Lower lobe of right lung (tissue), 2 donors: ENCODE data around the gene HSF4. TPM values are rescaled to one million over a fixed set of nuclear protein-coding genes. Genes with fewer than 3 reads are reported as not detected.

ENCODE experiments used
- ATAC-seq, 2 donors: fragments of 200-7000 bp; cut with Tn5 transposase; one replicate each; pipeline ENCODE4 v1.9.1; 2020 to 2022; ENCODE audit warnings: mild to moderate bottlenecking in 2 of 2, moderate library complexity in 2 of 2
- DNase-seq: peaks from one replicate; pipeline ENCODE4 v3.0.0-alpha.2; 2020
- H3K27ac ChIP-seq: fragments of 200-600 bp; one replicate; pipeline ENCODE4 v1.8.0; 2022
- H3K27me3 ChIP-seq: fragments of 200-600 bp; one replicate; pipeline ENCODE4 v1.8.0; 2022; ENCODE audit warnings: low read depth
- H3K36me3 ChIP-seq: fragments of 200-600 bp; one replicate; pipeline ENCODE4 v1.8.0; 2022; ENCODE audit warnings: mild to moderate bottlenecking
- H3K4me1 ChIP-seq: fragments of 200-600 bp; one replicate; pipeline ENCODE4 v1.8.0; 2022
- H3K4me3 ChIP-seq: fragments of 200-600 bp; one replicate; pipeline ENCODE4 v1.8.0; 2022; ENCODE audit warnings: mild to moderate bottlenecking
- H3K9me3 ChIP-seq: fragments of 200-600 bp; one replicate; pipeline ENCODE4 v1.8.0; 2022
- intact Hi-C: fragments of 100-400 bp; cut with DNase I; formaldehyde crosslinking; loops from one replicate; pipeline ENCODE4 v1.11.0; 2022
- total RNA-seq: library from RNA; stranded (reverse); fragmentation: NEBNext Ultra II Directional; extraction: Animal tissue kit (Norgen Biotek cat#: 25700); gene quantifications from one replicate; pipeline ENCODE4 v1.2.1, GENCODE V29; 2021
- TF ChIP-seq, protein P1 (sequence below): fragments of 200-600 bp; IDR thresholded peaks from one replicate; pipeline ENCODE4 v1.8.0; 2022; ENCODE audit warnings: antibody characterized with exemption, mild to moderate bottlenecking
- donor health status: DM: no; HTN: yes; CAD: no; lungs with severe emphysema.

Gene HSF4
- total RNA-seq, 1 donor from 2014 or later, result 76.3 TPM

DNA sequence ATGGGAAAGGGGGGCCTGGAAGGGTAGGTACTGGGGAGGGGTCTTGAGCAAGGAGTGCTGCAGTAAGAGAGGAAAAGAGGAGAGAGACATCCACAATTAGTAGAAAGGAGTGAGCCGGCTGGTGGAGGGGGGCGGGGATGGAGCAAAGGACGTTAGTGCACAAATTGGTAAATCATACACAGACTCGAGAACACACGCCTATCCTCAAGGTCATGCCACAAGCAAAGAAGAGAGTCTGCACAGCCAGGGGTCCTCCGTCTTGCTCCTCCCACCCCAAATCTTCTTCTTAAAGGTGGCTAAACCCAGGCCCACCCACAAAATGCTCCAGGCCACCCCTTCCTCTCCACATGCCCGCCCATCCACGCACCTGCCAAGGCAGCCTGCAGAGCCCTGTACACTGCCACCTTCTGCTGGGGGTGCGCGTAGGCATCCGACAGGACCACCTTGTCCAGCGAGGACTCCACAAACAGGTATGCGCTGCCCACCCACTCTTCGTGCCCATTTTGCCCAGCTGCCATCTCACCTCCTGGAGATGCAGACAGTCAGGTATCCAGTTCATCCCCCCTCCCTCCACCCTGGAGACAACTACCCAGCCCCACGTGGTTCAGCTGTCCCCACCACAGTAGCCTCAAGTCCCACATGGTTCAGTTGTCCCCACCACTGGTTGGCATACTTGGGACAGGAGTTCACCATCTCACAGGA, 8.3 kb upstream of the HSF4 start:
- Histone ChIP-seq H3K4me1 (peaks cover 30% of the 10 kb centered on the region), H3K27me3 (no peaks in the 10 kb centered on the region), H3K9me3 (no peaks in the 10 kb centered on the region), H3K27ac (no peak overlapping the region), H3K36me3 (peaks cover 4% of the 10 kb centered on the region), H3K4me3 (no peak overlapping the region)
- intact Hi-C loops, result loop anchor here (10.0 kb wide), 1 partner anchor 181 kb away; no protein-coding TSS in a partner anchor
- TF ChIP-seq, protein P1, sequence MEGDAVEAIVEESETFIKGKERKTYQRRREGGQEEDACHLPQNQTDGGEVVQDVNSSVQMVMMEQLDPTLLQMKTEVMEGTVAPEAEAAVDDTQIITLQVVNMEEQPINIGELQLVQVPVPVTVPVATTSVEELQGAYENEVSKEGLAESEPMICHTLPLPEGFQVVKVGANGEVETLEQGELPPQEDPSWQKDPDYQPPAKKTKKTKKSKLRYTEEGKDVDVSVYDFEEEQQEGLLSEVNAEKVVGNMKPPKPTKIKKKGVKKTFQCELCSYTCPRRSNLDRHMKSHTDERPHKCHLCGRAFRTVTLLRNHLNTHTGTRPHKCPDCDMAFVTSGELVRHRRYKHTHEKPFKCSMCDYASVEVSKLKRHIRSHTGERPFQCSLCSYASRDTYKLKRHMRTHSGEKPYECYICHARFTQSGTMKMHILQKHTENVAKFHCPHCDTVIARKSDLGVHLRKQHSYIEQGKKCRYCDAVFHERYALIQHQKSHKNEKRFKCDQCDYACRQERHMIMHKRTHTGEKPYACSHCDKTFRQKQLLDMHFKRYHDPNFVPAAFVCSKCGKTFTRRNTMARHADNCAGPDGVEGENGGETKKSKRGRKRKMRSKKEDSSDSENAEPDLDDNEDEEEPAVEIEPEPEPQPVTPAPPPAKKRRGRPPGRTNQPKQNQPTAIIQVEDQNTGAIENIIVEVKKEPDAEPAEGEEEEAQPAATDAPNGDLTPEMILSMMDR, result no peak
- ATAC-seq, result no peak
- no peak for DNase-seq

DNA sequence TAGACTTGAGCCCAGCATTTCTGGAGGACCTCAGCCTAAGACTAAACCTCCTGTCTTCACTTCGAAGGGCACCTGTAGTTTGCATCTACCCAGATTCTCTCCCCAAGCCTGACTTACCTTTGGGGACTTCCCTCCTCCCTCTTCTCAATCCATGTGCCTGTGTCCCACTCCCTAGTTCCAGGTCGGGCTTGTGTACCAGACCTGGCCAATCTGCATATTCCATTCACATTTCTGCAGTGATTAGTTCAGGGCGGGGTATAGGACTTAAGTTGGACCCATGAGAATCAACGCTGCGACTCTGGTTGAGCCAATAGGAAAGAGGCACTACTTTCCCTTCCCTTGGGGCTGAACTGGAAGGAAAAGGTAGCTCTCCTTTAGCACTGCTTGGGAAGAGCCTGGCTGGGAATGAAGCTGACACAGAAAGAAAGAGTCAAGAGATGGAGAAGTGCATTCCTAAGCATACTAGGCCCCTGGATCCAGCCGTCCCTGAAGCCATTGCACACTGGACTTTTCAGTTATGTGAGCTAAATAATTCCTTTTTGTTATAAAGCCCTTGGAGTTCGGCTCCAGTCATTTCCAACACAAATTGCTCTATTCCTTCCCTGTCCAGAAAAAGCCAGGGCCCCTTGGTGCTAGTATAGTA, 7.3 kb upstream of the HSF4 start:
- Histone ChIP-seq H3K4me1 (peaks cover 36% of the 10 kb centered on the region), H3K27ac (no peak overlapping the region), H3K9me3 (no peaks in the 10 kb centered on the region), H3K27me3 (no peaks in the 10 kb centered on the region), H3K4me3 (no peak overlapping the region), H3K36me3 (peaks cover 4% of the 10 kb centered on the region)
- no peak for ATAC-seq
- no peak for DNase-seq
- intact Hi-C loops, result loop anchor here (10.0 kb wide), 1 partner anchor 182 kb away; no protein-coding TSS in a partner anchor
- TF ChIP-seq, protein P1, result no peak

DNA sequence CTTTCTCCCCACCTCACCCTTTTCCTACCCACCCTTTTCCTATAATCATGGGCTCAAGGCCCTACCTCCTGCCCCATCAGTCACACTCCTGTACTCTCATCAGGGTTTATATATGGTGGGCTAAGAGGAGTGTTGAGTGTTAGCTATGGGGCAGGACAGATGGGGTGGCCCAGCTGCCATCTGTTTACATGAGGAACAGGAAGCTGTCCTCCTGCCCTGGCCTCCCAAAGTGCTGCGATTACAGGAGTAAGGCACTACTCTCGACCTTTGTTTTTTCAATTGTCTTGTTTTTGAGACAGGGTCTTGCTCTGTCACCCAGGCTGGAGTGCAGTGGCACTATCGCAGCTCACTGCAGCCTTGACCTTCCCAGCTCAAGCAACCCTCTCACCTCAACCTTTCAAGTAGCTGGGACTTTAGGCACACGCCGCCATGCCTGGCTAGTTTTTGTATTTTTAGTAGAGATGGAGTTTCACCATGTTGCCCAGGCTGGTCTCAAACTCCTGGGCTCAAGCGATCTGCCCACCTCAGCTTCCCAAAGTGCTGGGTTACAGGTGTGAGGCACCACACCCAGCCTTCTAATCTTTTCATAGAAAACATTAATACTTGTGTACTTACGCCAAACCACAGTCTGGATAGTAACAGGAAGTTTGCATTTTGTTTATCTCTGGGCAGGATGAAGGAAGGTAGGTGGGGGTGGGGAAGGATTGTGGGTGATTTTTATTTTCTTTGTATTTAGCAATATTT, 6.5 kb upstream of the HSF4 start:
- intact Hi-C loops, result loop anchor here (10.0 kb wide), 1 partner anchor 183 kb away; no protein-coding TSS in a partner anchor
- ATAC-seq (no peak), DNase-seq (no peak)
- H3K4me1 ChIP-seq, result peaks cover 45% of the 10 kb centered on the region
- H3K36me3 ChIP-seq, result peaks cover 4% of the 10 kb centered on the region
- no peaks in the 10 kb centered on the region for H3K9me3 ChIP-seq
- H3K27me3 ChIP-seq, result peaks cover 6% of the 10 kb centered on the region
- H3K27ac ChIP-seq, result no peak overlapping the region
- peak overlapping the region; percentile 94 for H3K4me3 ChIP-seq
- TF ChIP-seq, protein P1, result no peak

DNA sequence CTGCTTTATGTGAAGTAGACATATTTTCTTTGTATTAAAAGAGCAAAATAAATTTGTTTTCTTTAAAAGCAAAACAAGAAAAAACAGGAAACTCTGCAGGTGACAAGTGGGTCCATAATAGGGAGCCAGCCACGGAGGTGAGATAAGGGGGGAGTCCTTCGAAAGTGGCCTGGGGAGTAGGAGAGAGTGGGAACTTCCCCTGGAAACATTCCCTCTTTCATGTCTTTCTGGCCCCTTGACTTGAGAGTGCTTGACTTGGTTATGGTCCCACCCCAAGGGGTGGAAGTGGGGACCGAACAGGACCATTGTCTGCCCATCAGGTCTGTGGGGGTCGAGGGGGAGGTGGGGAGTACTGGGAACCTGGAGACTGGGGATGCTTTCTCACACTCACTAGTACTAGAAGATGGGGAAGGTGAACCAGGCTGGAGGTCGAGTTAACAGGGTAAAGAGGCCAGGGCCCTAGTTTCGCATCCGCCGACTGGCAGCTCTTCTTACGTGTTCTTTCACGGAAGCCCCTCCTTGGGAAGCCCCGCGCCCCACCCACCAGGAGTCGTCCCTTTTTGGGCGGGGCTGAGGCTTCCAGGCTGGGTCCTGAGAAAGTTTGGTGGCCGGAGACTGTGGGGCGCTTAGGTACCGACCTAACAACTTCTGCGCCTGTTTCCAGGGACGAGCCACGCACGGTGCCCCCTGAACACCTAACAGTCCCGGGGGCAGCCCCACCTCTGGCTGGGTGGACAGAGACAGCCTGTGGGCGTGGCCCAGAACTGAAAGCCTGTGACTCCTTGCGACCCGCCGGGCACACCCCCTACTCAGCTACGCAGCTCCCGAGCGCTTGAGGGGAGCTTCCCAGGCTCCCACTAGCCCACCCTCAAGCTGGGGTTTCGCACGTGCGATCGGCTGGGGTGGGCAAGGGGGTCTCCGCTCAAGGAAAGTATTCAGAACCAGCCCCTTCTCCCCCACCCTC, 5.6 kb upstream of the HSF4 start:
- Histone ChIP-seq H3K27ac (peak overlapping the region; percentile 87), H3K36me3 (peaks cover 3% of the 10 kb centered on the region), H3K9me3 (no peaks in the 10 kb centered on the region), H3K4me3 (peak overlapping the region; percentile 94), H3K4me1 (peaks cover 53% of the 10 kb centered on the region), H3K27me3 (peaks cover 14% of the 10 kb centered on the region)
- peak; percentile 79 for DNase-seq
- intact Hi-C loops, result loop anchor here (10.0 kb wide), 1 partner anchor 184 kb away; no protein-coding TSS in a partner anchor
- ATAC-seq, result peak; percentile 26 to 31
- TF ChIP-seq, protein P1, result no peak
